HG02870 (cell line): Measurements from ENCODE around the gene NPHP4.
"Not testable (repeated sequence)": the region's sequence is repeated elsewhere in the genome, so short reads cannot be mapped to it uniquely, and the experiment has no call there.

ENCODE experiments used
- ATAC-seq: cut with Tn5 transposase; IDR thresholded peaks from one replicate; pipeline ENCODE4 v1.9.1; 2021; ENCODE audit warnings: mild to moderate bottlenecking, moderate library complexity; ENCODE audit not compliant: unreplicated experiment

The NPHP4 gene

DNA sequence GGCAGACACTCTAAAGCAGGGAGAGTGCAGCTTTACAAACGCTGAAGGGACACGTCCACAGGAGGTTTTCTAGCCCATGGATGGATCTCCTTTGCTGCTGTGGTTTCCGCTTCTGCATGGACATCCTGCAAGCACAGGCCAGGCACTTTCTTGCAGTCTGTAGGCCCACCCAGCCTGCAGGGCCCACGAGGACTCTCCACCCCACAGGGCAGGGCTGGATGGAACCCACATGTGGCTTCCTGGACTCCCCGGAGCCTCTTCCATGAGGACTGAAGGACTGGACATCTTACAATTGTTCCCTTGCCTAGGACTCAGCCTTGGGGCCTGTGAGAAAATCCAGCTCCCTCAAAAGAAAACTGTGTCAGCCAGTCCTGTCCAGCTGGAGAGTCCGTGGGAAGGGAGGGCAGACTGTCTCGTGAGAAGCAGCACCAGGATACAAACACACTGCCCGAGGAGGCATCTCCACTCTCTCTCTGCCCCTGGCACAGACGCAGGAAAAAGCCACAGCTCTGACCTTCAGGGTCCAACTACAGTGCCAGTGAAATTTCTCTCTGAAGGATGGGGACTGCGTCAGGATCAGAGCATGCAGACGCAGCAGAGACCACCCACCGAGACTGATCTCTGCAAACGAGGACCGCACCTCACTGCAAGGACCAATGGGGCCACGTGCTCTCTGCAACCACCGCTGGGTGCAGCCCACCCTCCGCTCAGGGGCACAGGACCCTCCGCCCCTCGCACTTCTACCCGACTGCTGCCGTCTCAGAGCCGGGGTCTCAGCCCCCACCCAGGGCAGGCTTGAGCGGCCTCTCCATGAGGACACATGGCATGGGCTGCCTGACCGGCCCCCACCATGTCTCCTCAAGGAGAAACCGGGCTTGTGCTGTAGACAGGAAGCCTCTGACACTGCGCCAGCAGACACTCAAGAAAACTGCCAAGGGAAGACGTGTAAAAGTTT is 130.1 kb downstream of the NPHP4 start:
- no peak for ATAC-seq

DNA sequence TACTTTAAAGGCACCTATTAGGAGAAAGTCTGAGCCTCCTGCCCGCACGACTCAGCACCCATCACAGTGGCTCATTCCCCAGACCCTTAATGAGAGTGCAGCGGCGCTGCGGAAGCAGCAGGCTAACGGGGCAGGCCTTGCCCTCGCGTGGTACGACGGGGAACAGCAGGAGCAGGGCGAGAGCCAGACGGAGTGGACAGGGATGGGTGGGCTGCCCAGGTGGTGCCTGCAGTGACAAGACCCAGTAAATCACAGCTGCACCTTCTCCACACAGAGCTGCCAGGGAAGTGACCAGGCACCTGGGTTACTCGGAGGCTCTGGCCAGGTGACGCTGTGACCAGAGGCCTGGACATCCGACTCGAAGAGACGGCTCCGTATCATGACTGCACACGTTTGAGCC is 131.9 kb downstream of the NPHP4 start:
- no peak for ATAC-seq

DNA sequence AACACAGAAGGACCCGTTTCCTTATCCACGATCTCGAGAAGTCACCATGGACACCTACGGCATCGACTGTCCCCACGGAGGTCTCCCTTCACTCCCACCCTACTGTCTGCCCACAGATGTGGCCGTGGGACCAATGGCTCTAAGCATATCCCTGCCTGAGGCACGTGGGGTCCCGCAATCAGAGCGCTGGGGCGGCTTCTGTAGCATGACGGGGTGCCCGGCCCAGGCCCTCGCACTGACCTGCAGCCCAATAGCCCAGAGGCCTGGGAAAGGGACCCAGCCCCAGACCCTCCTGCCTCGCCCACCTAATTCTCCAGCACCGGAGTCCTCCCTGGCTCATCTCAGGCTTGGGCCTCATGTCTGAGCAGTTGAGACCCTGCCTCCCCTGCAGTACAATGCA is 132.5 kb downstream of the NPHP4 start:
- no peak for ATAC-seq

DNA sequence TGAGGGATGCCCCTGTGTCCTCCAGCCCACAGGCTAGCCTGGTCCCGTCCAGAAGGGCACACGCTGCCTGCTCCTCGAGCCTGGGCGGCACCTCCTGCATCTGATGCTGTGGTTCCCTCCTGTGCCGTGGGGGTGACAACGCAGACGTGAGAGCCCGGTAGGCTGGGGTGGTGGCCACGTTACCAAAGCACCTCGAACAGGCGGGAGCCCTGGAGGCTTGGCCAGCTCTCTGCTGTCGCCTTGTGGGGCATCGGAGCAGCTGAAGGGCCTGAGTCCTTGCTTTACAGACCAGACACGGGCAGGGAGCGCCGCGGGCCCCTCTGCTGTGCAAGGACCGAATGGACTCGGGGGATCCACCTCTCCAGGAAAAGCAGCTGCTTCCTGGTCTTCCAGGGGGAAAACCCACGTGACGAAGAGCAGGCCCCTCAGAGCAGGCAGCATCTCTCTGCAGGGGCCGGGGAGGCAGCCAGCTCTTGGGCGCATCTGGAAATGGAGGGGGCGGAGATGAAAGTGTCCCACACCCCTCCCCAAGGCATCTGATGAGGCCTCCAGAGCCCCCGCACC is 133.3 kb downstream of the NPHP4 start:
- no peak for ATAC-seq

DNA sequence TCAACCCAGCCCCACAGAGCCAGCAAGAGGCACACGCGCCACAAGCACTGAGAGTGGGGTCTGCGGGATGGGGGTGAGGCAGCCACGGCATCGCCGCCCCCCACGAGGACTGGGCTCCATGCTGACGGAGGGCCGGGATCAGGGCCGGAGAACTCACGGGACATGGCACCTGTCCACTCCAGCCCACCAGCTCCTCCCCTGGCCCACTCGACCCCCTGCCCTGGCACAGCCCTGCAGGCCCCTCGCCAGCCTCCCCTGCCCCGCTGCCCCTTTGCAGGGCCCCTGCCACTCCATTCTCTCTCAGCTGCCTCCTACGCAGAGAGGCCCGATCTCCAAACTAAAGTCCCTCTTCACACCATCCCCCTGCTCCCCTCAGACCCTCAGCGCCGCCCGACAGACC is 134.0 kb downstream of the NPHP4 start:
- ATAC-seq, result no peak

DNA sequence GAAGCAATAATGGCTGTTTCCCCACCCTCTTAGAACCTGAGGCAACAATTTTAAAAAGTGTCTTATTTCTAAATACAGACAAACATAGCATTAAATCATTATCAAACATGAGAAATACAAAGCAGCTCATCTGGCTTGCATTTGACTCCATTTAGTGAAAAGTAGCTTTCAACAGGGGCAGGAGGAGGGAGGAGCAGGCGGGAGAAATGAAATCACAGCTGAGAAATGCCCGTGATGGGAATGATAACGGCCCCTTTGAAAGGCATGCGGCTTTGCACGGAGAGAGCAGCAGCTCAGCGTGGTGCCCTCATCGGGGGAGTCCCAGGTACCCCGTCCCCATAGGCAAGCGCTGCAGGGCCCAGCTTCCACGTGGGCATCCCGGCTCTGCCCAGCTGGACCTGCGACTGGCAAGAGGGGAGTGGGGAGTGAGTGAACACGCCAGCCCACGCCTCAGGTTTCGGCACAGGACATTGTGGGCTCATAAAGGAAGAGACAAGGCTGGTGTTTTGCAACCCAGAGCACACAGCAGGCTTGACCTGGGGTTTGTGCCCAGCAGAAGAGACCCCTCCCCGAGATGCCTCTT is 134.6 kb downstream of the NPHP4 start:
- no peak for ATAC-seq

DNA sequence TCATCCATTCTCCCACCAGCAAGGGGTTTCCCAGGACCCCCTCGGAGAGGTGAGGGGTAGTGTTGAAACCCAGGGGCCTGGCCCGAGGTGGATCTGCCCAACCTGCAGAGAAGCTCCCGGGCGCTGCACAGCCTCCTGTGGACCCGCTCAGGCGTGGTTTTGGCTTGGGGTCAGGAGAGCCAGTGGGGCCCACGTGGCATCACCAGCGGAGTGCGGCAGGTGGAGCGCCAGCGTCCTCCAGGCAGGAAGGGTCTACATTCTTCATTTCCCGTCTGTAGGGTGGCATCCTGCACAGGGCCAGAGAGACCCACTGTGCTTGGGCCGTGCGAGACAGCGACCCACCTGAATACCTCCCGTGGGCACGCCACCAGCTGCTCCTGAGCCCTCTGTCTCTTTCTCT is 135.2 kb downstream of the NPHP4 start:
- ATAC-seq, result no peak

DNA sequence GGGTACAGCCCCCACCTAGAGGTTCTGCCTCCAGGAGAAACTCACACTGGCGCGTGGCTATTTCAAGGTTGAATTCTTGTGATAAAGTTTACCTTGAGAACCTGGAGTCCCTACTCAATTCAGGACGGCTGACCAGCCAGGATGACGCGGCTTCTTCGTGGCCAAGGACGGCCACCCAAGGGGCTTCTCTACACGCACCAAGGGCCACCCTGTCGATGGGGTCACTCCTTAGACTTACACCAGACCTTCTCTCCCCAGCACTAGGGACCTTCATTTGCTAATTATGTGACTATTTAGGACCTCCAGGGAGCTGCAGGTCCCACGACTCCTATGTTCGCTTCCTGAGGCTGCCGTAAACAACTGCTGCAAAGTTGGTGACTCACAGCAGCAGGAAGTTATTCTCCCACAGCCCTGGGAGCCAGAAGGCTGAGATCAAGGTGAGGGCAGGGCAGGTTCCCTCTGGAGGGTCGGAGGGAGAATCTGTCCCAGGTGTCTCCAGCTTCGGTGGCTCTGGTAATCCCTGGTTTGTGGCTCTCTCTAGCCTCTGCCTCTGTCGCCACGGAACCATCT is 135.9 kb downstream of the NPHP4 start:
- ATAC-seq, result no peak

DNA sequence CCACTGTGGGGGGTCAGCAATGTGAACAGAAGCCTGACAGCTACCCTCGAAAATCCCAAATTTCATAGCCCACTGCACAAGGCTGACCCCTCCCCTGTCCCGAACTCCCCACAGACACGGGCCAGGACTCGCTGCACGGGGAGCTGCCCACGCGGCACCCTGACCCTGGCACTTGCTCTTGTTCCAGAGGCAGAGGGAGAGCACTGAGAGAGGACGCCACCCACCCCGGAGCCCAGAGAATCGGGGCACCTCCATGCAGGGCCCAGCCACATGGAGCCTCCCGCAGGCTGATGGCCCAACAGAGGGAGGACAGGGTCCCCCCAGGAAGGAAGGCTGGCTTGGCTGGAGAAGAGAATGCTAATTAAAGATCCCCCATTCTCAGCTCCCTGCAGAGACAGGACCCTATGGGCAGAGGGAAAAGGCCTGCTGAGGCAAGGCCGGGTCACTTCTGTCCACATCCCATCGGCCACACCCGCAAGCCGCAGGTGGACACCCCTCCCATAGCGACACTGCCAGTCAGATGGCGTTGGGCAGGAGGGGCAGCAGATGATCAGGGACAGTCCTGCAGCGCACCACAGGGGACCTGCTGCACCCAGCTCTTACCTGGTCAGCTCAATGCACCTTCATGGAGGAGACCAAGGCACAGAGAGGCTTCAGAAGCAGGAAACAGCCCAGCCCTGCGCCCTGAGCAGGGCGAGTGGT is 136.9 kb downstream of the NPHP4 start:
- no peak for ATAC-seq

DNA sequence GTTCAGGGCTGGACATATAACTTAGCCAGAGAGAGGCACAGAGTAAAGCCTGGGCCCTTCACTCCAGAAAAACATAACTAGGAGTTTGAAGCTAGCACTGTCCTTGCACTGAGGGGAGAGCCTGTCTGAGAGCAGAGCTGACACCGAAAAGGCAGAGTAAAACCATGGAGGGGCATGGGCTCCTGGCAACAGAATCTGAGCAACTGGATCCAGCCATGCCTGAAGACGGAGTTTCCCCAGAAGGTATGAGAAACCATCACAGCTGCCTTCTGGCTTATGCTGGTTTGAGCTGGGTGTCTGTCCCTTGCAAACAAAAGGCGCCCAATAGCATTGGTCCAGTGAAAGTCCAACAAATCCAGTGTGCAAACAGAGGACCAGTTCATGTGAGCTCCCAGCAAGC is 137.5 kb downstream of the NPHP4 start:
- ATAC-seq, result no peak

DNA sequence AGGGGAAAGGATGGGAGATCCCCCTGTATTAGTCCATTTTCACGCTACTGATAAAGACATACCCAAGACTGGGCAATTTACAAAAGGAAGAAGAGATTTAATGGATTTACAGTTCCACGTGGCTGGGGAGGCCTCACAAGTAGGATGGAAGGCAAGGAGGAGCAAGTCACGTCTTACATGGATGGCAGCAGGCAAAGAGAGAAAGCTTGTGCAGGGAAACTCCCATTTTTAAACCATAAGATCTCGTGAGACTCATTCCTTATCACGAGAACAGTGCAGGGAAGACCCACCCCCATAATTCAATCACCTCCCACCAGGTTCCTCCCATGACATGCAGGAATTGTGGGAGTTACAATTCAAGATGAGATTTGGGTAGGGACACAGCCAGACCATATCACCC is 138.4 kb downstream of the NPHP4 start:
- not testable (repeated sequence) for ATAC-seq

DNA sequence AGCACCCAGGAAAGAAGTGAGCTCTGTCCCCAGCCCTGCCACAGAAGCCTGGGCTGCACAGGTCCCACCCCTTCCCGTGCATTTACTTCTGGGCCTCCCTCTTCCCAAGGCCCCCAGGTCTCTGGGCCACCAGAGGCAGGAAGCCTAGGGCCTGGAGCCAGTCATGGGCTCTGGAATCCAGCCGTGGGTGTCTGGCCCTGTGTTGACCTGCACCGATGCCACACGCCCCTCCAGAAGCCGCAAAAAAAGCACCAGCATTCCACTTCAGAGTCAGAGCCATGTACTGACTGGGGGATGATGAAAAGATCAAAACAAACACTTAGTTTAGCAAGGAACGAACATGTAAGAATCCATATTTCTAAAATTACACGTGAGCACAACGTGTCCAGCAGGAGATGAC is 141.7 kb downstream of the NPHP4 start:
- no peak for ATAC-seq

DNA sequence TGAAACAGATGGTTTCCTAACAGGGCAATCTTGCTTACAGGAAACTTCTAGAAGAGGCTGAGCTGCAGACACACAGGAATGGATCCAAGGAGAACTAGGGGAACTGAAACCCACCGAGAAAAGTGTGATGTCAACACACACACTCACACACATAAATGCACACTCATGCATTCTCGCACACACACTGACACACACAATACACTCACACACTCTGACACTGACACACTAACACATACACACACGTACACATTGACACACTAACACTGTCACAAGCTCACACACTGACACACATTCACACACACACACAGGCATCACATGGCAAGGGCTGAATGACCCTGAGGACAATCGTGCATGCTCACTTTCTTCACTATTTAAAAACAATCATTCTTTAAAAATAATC is 142.7 kb downstream of the NPHP4 start:
- ATAC-seq, result no peak

DNA sequence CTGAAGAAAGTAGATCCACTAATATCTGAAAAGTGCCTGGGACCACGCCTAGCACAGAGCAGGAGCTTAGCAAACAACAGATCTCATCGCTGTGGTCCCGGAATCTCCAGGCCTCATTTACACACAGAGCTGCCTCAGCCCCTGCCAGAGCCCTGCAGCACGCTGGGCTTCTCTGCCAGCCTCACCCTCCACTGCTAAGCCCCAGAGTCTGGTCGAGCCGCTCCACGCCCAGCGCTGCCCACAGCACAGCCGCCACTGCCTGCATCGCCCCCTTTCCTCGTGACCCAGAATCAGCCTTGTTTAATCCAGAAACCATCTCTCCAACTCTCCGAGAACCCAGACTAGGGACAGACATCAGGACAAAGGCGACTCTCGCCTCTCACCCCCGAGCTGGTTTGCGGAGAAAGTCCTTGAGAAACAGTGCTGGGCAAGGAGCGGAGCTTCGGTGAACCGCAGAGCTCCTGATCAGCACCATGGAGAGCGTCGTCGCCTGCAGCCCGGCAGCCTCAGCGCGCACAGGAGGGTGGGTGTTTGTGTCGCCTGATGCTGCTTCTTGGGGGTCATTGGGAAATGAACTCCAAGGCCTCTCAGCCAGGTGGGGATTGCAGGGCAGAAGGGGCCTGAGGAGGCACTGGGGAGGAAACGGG is 145.1 kb downstream of the NPHP4 start:
- ATAC-seq, result no peak

DNA sequence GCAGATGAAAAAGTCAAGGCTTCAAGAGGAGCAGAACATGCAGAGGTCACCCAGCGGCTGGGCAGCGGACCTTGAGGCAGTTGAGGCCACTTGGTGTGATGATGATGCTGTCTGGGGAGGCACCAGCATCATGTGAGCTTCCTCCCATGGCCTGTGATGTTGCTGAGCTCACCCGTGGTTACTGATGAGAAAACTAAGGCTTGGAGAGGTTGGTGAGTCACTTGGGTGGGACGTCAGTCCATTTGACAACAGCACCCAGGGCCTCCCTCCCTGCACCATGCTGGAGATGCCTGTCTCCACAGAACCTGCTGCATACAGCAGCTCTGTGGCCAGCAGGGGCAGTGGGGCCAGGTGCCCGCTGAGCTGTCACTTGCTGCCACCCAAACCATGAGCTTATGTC is 146.8 kb downstream of the NPHP4 start:
- ATAC-seq, result no peak

DNA sequence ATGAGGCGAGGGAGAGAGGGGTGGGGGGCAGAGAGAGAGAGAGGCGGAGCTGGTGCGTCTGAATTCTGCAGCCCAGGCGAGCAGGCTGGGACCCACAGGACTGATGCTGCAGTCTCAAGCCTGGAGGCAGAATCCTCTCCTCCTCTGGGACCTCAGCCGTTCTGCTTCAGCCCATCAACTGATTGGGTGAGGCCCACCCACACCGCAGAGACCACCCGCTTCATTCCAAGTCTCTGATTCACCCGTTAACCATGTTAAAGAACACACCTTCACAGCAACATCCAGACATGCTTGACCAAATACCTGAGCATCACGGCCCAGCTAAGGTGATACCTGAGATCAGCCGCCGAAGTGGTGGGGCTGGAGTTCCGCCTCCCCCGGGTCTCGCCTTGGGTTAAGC is 147.8 kb downstream of the NPHP4 start:
- ATAC-seq, result no peak

DNA sequence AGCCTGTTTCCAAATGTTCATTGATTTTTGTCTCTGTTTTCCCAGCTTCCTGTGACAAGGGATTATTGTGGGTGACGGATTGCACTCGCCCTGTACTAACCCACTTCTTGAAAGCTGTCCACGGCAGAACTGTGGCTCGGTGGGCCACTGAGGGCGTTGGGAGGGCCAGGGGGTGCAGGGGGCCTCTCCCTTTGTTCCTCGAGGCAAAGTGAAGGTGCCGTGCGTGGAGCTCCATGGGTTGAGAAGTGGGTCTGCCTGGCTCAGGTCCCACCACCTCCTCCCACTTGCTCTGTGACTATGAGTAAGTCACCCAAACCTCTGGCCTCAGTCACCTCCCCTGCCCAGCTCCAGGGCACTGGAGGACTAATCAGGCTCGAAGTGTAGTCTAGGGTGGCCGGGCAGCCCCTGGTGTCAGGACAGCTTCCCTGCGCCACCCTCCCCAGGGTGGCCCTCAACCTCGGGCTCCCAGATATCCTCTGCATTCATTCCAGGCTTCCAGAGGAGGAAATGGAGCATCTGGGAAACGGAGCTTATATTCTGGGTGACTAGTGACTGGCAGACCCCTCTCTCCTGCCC is 148.6 kb downstream of the NPHP4 start:
- no peak for ATAC-seq

DNA sequence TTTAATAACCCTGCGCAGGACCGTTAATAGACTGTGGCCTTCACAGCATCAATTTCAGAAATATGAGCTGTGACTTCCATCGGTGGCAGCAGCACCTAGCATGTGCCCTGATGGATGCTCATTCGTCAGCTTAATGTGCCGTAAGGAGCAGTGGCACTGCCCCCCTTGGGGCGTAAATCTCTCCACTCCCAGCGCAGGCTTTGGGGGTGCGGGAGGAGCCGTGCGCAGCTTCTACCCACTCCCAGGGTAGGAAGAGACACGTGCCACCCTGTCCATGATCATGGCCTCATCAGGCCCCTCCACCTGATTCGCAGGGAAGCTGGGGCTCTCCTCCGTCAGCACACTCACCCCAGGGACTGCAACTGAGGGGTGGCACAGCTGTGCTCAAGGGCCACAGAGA is 149.5 kb downstream of the NPHP4 start:
- no peak for ATAC-seq

DNA sequence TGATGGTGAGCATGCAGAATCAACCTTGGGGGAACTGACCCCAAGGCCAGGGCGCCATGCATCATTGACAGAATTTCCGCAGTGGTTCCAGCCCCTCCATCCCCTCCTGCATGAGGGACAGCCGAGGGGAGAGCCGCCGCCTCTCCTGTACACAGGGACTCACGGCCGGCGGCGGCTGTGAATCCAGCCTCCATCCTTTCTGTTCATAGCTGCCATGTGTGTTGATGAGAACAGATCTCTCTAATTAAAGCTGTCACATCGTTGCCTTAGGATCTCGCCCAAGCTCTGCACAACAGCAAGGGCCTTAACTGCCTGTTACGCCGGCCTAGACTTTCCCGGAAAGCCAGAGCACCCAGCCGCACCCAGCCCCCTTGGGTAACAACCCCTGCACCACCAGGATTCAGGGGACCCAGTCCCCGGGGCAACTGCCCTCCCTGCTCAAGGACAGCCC is 151.6 kb downstream of the NPHP4 start:
- ATAC-seq, result no peak

DNA sequence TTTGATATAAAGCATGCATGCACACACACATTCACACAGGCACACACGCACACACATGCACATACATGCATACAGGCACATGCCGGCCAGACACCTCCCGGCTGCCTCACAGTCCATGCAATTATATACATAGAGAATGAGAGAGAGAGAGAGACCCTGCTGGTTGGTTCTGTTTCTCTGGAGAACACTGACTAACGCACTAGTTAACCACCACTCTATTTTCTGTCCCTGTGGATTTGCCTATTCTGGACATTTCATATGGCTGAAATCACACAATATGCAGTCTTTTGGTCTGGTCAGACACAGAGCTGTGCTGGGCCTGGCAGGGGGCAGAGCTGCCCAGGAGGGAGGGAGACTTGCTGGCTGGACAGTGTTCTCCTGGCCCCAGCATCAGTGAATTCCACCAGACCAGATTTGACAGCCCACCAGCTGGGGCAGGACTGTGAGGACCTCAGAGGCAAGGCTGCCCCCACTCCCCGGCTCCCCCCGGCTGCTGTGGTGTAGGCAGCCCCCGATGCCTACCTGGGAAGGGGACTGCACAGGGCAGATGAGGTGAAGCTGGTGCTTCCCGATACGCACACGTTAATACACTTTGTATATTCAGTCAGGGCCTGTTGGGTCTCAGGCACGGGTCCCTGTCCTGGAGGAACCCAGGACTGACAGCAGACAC is 152.2 kb downstream of the NPHP4 start:
- no peak for ATAC-seq
